ENCODE data around the gene GATAD2B. TPM values are rescaled to one million over a fixed set of nuclear protein-coding genes. Genes with fewer than 3 reads are reported as not detected.
"Not testable (repeated sequence)": the region's sequence is repeated elsewhere in the genome, so short reads cannot be mapped to it uniquely, and the experiment has no call there.

Gene GATAD2B
- polyA plus RNA-seq, 1 donor from 2014 or later, result 12.8 TPM

- H3K27ac ChIP-seq (ENCODE audit: low read length), result no peak overlapping the region
- H3K9ac ChIP-seq (ENCODE audit: low read length), result no peak overlapping the region
- no peaks in the 10 kb centered on the region for H3K36me3 ChIP-seq (ENCODE audit: insufficient read depth, low read length)
- H3F3A ChIP-seq (ENCODE audit: insufficient read depth, low read length, poor library complexity, severe bottlenecking), result no peaks in the 10 kb centered on the region
- no peak for TF ChIP-seq MXI1 (conservative IDR thresholded peaks at IDR 0.05; ENCODE audit: poor library complexity, severe bottlenecking)
- no peak for TF ChIP-seq RAD21 (conservative IDR thresholded peaks at IDR 0.05)
- no peak for TF ChIP-seq POLR2AphosphoS5 (IDR thresholded peaks at IDR 0.05)
- TF ChIP-seq EZH2 (IDR thresholded peaks at IDR 0.05; ENCODE audit: borderline replicate concordance, insufficient read depth, low read length, poor library complexity, severe bottlenecking), result no peak
- no peak for TF ChIP-seq EP300 (conservative IDR thresholded peaks at IDR 0.05; ENCODE audit: poor library complexity, severe bottlenecking)
- no peak for TF ChIP-seq CTCF (IDR thresholded peaks at IDR 0.05; ENCODE audit: poor library complexity, severe bottlenecking)
- no peak overlapping the region for H2AFZ ChIP-seq (ENCODE audit: low read depth, low read length)
- H3K4me3 ChIP-seq (ENCODE audit: low read length), result no peak overlapping the region
- no peaks in the 10 kb centered on the region for H4K20me1 ChIP-seq (ENCODE audit: insufficient read depth)
- no peaks in the 10 kb centered on the region for H3K9me3 ChIP-seq (ENCODE audit: low read length)
- H3K4me2 ChIP-seq (ENCODE audit: low read length), result no peak overlapping the region
- no peaks in the 10 kb centered on the region for H3K27me3 ChIP-seq (ENCODE audit: insufficient read depth, low read depth, low read length)
- peaks cover 16% of the 10 kb centered on the region for H3K79me2 ChIP-seq (replicated peaks; ENCODE audit: insufficient read depth, low read length)
- no peaks in the 10 kb centered on the region for H3K9me2 ChIP-seq (ENCODE audit: insufficient read depth, low read length)
Observed at GRCh38 chr1:153841463-153841994, 81.2 kb downstream of the GATAD2B start.

GRCh38 chr1:153840774-153841173 lies 82.0 kb downstream of the GATAD2B start:
- H3K79me2 ChIP-seq (replicated peaks; ENCODE audit: insufficient read depth, low read length), result peaks cover 16% of the 10 kb centered on the region
- H3K27ac ChIP-seq (ENCODE audit: low read length); H3K9me2 ChIP-seq (ENCODE audit: insufficient read depth, low read length); H2AFZ ChIP-seq (ENCODE audit: low read depth, low read length); H3K4me3 ChIP-seq (ENCODE audit: low read length); H3K9ac ChIP-seq (ENCODE audit: low read length); H3K4me2 ChIP-seq (ENCODE audit: low read length); H3K9me3 ChIP-seq (ENCODE audit: low read length); H3F3A ChIP-seq (ENCODE audit: insufficient read depth, low read length, poor library complexity, severe bottlenecking); H3K36me3 ChIP-seq (ENCODE audit: insufficient read depth, low read length); H3K27me3 ChIP-seq (ENCODE audit: insufficient read depth, low read depth, low read length); H4K20me1 ChIP-seq (ENCODE audit: insufficient read depth): not testable (repeated sequence)

GRCh38 chr1:153833968-153834367 lies 88.8 kb downstream of the GATAD2B start:
- H3K79me2 ChIP-seq (replicated peaks; ENCODE audit: insufficient read depth, low read length); H3K27ac ChIP-seq (ENCODE audit: low read length); H3K4me3 ChIP-seq (ENCODE audit: low read length); H2AFZ ChIP-seq (ENCODE audit: low read depth, low read length); H3K9me2 ChIP-seq (ENCODE audit: insufficient read depth, low read length); H3F3A ChIP-seq (ENCODE audit: insufficient read depth, low read length, poor library complexity, severe bottlenecking); H3K27me3 ChIP-seq (ENCODE audit: insufficient read depth, low read depth, low read length); H4K20me1 ChIP-seq (ENCODE audit: insufficient read depth); H3K4me2 ChIP-seq (ENCODE audit: low read length); H3K9ac ChIP-seq (ENCODE audit: low read length); H3K36me3 ChIP-seq (ENCODE audit: insufficient read depth, low read length); H3K9me3 ChIP-seq (ENCODE audit: low read length): not testable (repeated sequence)

GRCh38 chr1:153833171-153833570 lies 89.6 kb downstream of the GATAD2B start:
- Histone ChIP-seq H3K79me2 (replicated peaks; ENCODE audit: insufficient read depth, low read length) (peaks cover 3% of the 10 kb centered on the region), H3K9me2 (ENCODE audit: insufficient read depth, low read length) (no peaks in the 10 kb centered on the region), H3K27ac (ENCODE audit: low read length) (no peak overlapping the region)

More at GRCh38 chr1:153833171-153833570, 89.6 kb downstream of the GATAD2B start:
- H3F3A ChIP-seq (ENCODE audit: insufficient read depth, low read length, poor library complexity, severe bottlenecking), result no peaks in the 10 kb centered on the region
- H3K9me3 ChIP-seq (ENCODE audit: low read length), result no peaks in the 10 kb centered on the region
- H3K4me2 ChIP-seq (ENCODE audit: low read length), result no peak overlapping the region
- no peaks in the 10 kb centered on the region for H3K27me3 ChIP-seq (ENCODE audit: insufficient read depth, low read depth, low read length)
- H3K4me3 ChIP-seq (ENCODE audit: low read length), result no peak overlapping the region
- no peak overlapping the region for H3K9ac ChIP-seq (ENCODE audit: low read length)
- no peaks in the 10 kb centered on the region for H3K36me3 ChIP-seq (ENCODE audit: insufficient read depth, low read length)
- H4K20me1 ChIP-seq (ENCODE audit: insufficient read depth), result no peaks in the 10 kb centered on the region
- H2AFZ ChIP-seq (ENCODE audit: low read depth, low read length), result no peak overlapping the region
- TF ChIP-seq EZH2 (IDR thresholded peaks at IDR 0.05; ENCODE audit: borderline replicate concordance, insufficient read depth, low read length, poor library complexity, severe bottlenecking) (no peak), MXI1 (conservative IDR thresholded peaks at IDR 0.05; ENCODE audit: poor library complexity, severe bottlenecking) (no peak), RAD21 (conservative IDR thresholded peaks at IDR 0.05) (no peak), REST (IDR thresholded peaks at IDR 0.05; ENCODE audit: borderline replicate concordance) (no peak), TAF1 (IDR thresholded peaks at IDR 0.05; ENCODE audit: low read depth) (no peak), EP300 (conservative IDR thresholded peaks at IDR 0.05; ENCODE audit: poor library complexity, severe bottlenecking) (no peak), SMC3 (conservative IDR thresholded peaks at IDR 0.05; ENCODE audit: poor library complexity) (no peak), POLR2AphosphoS5 (IDR thresholded peaks at IDR 0.05) (no peak)
